ENCODE results near the gene MISP.

Gene MISP

DNA sequence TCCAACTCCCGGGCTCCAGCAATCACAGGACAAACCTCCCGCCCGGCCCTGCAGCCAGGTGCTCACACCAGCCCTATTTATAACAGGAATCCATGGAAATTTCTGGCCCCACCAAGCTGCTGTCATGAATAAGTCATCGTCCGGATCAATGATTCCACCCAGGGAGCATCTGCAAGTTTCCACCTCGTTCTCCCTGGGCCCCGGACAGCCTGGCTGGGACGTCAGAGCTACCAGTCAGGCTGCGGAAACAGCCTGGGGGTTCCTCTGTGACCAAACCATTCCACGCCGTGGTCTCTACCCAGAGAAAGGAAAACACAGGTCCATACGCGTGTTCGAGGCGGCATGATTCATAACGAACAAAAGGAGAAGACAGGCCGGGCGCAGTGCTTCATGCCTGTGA is 25.6 kb downstream of the MISP start:
- DNase-seq (ENCODE audit: low spot score) = no peak

DNA sequence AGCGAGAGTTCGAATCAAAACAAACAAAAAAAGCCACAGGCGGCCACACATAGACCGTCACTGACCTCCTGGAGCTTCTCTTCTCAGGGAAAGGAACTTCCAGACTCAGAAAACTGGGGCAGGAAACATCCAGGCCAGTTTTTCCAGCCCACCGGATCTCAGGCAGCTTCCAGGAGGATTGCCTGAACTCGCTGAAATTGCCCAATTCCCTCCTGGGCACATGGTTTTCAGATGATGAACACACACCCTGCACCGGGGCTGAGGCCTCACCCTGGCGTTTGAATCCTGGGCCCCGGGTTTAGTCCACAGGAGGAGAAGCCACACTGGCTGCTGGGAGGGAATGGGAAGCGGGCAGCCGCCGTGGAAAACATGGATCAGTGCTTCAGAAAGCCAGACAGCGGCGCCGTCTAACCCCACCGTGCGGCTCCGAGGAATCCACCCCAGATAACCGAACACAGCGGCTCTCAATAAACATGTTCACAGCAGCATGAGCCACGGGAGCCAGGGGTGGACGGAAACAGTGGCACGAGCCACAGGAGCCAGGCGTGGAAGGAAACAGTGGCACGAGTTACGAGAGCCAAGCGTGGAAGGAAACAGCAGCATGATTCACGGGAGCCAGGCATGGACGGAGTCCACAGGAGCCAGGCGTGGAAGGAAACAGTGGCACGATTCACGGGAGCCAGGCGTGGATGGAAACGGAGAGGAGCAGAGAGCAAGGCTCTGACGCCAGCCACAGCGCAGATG is 28.2 kb downstream of the MISP start:
- DNase-seq (ENCODE audit: low spot score) = no peak

DNA sequence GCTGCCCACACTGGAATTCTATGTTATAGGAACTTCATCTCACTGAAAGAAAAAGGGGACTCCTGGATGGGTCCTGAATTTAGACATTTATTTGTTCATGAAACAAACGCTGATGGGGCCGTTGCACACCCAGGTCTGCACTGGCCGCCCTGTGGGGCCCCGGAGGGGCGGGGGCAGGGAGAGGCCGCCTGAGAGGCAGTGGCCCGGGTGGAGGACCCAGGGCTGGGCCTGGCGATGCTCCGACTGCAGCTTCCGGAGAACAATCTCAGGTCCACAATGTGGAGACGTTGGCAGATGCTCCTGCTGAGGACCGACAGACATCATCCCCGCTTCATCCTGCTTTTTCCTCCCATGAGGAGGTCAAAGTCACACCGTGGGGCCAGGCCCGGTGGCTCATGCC is 30.0 kb downstream of the MISP start:
- DNase-seq (ENCODE audit: low spot score) = no peak

DNA sequence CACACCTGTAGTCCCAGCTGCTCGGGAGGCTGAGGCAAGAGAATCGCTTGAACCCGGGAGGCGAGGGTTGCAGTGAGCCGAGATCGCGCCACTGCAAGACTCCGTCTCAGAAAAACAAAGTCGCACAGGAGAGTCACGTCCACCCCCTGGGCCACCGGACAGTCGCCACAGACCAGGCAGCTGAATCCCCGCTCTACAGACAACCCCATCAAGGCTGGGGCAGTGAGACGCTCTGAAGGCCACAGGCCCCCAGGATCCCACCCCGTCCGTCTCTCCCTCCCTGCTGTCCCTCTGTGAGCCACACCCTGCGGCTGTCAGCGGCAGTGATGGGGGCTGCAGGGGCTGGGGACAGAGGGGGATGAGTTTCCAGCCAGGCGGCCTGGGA is 30.9 kb downstream of the MISP start:
- DNase-seq (ENCODE audit: low spot score) = no peak

DNA sequence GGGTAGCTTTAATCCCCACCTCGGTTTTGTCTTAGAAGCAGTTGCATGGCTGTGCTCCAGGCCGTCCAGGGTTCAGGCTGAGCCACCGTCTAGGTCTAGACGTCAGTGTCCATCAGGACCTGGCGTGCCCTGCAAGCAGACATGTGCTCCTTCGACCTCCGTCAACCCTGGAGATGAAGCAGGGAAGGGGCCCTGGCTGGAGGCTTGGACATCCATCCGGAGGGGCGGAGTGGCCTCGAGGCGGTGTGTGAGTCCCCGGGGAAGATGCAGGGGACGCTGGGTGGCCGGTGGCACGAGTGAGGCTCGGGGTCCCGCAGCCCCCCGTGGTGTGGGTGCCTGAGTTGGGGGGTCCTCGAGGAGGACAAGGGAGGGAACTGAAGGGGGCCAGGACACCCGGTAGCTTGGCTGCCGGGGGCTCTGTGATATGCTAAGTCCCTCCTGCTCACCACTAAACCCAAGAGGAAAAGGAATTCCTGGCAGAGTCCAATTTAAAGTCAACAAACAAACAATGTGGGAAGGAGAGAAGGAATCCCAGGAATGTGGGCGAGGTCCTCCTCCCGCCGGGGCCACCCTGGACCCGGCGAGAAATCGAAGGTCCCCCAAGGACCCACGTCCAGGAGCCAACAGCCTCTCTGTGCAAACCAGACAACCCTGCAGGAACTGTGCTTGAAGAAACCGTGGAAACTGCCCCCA is 31.4 kb downstream of the MISP start:
- DNase-seq (ENCODE audit: low spot score) = no peak

DNA sequence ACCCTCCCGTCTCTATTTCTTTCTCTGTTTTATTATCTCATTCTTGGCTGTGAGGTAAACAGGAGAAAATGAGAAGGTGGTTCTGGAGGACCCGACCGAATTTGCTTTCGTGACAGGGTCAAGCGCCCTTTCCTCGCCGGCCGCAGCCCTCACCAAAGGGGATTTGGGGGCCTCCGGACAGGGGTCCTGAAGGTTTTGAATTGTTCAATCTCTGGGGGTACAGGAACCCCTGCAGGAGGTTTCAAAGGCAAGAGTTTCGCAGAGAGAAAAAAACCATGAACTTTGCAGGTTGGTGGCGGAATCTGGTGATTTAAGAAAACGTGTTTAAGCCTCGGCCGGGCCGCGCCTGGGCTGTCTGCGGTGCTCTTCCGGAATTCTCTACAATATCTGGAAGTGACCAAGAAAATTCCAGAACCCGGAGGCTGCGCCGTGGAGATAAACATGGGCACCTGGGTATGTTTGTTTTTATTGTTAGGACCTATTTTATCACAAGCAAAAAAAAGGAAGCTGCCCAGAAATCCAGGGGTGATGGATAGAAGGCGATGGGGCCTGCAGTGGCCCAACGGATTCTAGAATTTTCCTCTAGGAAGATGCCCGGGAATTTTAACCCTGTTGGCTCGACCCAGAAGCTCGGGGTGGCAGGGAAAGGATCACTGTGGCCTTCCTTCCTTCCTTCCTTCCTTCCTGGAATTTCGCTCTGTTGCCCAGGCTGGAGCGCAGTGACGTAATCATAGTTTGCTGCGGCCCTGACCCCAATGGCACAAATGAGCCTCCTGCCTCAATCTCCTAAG is 32.2 kb downstream of the MISP start:
- no peak for DNase-seq (ENCODE audit: low spot score)

DNA sequence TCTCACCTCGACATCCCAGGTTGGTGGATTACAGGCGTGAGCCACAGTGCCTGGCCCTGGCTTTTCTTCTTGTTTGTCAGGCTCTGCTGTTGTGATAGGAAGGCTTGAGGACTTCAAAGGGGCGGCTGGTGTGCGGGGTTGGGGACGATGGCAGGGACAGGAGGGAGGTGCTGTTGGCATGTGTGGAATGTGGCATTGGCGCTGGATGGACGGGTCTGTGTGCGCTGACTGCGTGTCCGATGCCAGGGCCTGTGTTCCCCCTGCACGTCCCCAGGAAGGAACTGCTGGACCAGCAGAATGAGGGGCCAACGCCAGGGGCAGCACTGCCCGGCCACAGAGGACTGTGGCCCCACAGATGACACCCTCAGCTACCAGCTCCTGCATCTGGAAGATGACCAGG is 33.6 kb downstream of the MISP start:
- no peak for DNase-seq (ENCODE audit: low spot score)

DNA sequence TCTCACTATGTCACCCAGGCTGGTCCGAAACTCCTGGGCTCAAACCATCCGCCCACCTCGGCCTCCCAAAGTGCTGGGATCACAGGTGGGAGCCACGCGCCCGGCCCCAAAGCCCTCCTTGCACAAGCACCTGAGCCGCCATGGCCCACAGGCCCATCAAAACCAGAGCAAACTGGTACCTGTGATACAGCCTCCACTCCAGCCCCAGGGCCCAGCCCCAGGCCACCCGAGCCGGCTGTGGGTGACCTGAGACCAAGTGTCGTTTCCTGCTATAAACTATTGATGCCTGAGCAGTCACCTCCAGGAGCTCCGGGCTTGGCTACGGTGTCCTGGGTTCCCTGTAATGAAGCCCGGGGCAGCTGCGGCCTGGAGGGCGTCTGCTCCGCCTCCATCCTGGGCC is 36.6 kb downstream of the MISP start:
- DNase-seq (ENCODE audit: low spot score) = no peak

DNA sequence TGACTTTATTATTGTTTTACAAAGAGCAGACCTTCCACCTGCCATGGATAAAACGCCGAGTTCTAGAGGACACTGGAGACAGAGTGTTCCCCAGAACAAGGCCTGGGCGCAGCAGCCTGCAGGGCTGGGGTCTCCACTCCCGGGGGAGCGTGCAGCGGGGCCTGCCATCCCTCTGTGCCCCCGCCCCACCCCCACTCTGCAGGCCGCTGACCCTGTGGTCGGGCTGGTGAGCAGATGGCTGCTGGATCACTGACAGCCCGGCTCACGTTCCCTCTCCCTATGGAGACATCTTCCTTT is 37.7 kb downstream of the MISP start:
- no peak for DNase-seq (ENCODE audit: low spot score)

DNA sequence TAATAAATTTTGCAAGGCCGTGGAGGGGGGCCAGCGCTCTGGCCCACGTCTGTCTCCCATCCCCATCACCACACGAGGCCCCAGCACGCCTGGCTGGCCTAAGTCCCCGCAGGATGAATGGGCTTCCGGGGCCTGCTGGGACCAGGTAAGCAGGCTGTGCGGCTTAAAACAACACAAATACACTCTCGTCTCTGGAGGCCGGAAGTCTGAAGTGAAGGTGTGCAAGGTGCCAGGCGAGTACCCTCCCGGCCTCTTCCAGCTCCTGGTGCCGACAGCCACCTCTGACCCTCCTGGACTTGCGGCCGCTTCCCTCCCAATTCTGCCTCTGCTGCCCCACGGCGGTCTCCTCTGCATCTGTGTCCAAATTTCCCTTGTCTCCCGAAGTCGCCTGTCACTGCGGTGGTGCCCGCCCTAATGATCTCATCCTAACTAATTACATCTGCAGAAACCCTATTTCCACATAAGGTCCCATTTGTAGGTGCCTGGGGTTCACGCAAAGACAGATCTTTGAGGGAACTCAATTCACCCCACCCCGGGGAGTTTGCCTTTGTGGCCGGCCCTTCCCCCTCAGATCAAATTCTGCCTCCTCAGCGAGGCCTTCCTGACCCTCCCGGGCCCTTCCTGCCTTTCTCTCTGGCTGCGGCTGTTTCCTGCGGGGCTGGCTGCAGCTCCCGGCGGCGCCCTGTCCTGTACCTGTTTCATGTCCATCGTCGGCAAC is 38.2 kb downstream of the MISP start:
- DNase-seq (ENCODE audit: low spot score) = no peak

DNA sequence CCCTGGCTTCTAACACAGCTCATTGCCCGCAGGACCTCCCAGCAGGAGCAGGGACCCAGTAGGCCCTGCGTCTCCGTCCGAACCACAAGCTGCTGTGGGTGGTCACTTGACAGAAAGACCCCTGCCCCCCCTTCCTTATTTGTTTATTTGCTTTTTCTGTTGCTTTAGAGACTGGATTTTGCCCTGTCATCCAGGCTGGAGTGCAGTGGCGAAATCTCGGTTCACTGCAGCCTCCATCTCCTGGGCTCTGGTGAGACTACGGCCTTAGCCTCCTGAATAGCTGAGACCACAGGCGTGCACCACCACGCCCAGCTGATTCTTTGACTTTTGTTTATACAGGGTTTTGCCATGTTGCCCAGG is 38.8 kb downstream of the MISP start:
- DNase-seq (ENCODE audit: low spot score) = no peak

DNA sequence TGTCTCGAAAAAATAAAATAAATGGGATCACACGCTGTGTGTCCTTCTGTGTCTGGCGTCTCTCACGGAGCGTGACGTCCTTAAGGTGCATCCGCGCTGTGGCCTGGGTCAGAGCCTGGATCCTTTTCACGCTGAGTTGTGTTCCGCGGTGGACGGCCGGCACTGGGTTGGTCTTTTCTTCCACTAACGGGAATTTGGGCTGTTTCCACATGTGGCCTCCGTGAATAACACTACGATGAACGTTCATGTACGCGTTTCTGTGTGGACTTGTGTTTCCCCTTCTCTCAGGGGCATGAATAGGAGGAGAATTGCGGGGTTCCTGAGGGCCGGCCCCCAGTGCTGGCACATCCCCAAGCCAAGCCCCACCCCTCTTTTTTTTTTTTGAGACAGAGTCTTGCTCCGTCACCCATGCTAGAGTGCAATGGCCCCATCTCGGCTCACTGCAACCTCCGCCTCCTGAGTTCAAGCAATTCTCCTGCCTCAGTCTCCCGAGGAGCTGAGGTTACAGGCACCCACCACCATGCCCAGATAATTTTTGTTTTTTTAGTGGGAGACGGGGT is 40.2 kb downstream of the MISP start:
- no peak for DNase-seq (ENCODE audit: low spot score)

DNA sequence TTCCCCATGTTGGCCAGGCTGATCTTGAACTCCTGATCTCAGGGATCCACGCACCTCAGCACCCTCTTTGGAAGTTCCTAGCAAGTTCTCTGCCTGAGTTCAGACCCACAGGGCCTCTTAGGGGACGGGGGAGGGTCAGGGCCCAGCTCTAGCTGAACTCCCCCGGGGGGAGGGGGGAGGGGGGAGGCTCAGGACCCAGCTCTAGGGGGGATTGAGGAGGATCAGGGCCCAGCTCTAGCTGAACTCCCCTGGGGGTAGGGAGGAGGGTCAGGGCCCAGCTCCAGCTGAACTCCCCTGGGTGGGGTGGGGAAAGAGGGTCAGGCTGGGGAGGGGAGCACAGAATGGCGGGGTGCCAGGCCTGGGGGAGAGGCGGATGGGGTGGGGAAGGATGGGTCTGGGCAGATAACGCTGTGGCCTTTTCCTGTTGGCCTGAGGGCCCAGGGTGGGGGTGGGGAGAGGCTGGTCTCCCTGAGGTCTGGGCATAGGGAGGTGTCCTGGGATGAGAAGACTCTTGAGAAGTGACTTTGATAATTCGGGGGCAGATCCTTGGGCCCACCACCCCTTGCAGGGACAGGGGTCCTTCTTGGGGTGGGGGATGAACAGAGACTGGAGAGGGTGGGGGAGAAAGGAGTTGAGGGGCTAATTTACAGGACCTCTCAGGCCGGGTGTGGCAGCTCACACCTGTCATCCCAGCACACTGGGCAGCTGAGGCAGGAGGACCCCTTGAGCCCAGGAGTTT is 40.8 kb downstream of the MISP start:
- no peak for DNase-seq (ENCODE audit: low spot score)

DNA sequence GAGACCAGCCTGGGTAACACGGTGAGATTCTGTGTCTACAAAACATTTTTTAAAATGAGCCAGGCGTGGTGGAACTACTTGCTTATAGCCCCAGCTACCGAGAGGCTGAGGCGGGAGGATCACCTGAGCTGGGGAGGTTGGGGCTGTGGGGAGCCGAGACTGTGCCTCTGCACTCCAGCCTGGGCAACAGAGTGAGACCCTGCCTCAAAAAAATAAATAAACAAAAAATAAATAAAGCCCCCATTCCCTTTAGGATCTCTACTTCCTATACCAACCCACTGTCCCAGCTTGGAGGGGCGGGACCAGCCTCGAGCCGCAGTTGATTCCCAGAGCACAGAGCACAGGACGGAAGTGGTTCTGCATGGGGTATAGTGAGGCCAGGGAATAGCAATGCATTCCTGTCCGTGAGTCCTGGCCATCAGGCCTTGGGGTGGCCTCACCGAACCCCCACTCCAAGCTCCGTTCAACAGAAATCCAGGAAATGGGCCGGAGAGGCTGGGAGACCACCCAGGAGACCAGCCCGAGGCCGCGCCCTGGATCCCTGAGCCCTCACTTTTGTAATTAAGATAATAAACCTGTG is 41.5 kb downstream of the MISP start:
- DNase-seq (ENCODE audit: low spot score) = no peak

DNA sequence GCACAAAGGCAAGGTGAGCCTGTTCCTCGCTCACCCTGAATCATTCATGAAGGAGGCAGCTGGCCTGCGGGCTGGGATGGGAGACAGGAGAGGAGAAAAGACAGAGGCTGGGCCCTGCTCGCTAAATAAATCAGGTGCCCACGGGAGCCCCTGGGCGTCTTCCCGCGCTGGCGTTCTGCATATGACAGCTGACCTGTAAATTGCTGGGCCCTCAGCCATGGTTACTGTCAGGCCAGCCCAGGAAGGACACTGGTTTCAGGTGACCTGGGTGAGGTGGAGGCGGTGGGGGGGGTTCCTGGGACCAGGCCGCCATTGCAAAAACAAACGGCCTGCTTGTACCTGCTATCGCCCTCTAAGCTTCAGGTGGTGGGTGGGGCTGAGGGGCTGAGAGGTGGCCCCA is 42.9 kb downstream of the MISP start:
- no peak for DNase-seq (ENCODE audit: low spot score)

DNA sequence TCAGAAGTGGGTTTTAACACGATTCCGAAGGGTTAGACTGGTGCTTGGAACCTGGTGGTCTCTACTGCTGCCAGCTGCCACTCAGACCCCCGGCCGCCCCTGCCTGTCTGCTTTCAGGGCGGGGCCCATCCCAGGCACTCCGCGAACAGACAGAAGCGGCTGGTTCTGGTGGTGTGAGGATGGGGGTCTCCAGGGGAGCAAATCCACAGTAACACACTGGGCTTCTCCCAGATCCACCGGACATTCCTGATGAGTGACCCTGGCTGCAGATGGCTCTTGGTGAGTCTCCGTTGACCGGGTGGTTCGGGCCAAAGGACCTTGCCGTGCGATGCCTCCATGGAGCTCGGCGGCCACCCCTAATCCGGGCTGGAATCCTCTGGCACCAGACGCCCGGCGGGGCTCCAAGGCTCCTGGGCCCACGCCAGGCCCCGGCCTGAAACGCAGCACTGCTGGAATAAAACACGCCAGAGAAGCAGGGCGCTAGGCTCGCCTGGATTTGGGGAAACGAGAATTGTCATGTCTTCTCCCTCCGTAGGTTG is 44.2 kb downstream of the MISP start:
- no peak for DNase-seq (ENCODE audit: low spot score)

DNA sequence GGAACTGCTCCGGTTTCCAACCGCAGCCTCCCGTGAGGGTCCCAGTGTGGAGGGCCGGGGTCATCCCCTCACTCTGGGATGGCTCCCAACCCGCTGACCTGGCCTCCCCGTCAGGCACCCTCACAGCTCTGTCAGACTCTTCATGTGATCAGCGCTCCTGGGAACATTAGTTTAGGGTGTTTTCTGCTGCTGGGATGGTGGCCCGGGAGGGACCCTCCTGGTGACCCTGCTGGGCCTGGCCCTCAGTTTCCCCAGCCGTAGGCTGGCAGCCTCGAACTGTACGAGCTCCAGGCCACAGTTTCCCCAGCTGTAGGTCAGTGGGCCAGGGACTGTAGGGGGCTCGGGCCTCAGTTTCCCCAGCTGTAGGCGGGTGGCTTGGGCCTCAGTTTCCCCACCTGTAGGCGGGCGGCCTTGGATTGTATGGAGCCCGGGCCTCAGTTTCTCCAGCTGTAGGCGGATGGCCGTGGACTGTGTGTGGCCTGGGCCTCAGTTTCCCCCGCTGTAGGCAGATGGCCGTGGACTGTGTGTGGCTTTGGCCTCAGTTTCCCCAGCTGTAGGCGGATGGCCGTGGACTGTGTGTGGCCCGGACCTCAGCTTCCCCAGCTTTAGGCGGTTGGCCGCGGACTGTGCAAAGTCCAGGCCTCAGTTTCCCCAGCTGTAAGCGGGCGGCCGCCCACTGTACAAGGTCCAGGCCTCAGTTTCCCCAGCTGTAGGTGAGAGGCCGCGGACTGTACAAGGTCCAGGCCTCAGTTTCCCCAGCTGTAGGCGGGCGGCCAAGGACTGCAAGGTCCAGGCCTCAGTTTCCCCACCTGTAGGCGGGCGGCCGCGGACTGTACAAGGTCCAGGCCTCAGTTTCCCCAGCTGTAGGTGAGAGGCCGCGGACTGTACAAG is 45.0 kb downstream of the MISP start:
- DNase-seq (ENCODE audit: low spot score) = no peak

DNA sequence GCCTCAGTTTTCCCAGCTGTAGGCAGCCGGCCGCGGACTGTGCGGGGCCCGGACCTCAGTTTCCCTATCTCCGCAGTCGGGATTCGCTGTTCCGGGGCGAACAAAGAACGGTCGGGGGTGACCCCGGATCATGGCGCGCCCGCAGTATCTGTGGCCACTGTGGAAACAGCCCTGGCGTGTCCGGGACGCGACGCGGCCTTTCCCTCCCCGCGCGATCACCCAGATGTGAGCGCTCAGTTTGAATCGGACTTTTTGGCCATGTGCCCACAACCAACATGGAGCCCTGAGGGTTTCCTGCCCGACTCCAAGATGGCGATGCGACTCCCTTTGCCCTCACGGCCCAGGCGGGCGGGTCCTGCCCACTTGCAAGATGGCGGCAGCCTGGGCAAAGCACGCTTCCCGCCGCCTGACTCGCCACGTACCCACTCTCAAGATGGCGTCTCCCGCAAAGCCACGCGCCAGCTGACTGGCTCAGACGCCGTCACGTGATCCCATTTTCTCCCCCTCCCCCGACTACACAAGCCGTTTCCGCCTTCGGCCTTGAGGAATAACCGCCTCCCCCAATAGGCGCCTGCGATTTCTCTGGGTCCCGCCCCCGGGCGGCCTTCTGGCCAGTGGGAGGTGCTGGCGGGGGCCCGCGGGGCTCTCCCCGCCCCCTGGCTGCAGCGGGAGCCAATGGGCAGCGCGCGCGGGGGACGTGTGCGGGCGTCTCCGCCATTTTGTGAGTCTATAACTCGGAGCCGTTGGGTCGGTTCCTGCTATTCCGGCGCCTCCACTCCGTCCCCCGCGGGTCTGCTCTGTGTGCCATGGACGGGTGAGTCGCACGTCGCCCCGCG is 46.0 kb downstream of the MISP start, which contains the start of gene PTBP1:
TSS of gene PTBP1 (plus strand) at position 761 of the 836 bp plus-strand sequence. CDS start at position 807, 46 bp downstream.
- DNase-seq (ENCODE audit: low spot score) = peak; percentile 96
